ENCODE measurements around the gene DPP6.

GRCh38 chr7:154566877-154567276, 514.7 kb downstream of the DPP6 start:
- TF ChIP-seq CTCF (IDR thresholded peaks at IDR 0.05 in 8 of 11, conservative IDR thresholded peaks at IDR 0.05 in 3 of 11) (no peak), POLR2AphosphoS5 (IDR thresholded peaks at IDR 0.05) (no peak)
